Measurements from ENCODE around the gene OLFM4.

DNA sequence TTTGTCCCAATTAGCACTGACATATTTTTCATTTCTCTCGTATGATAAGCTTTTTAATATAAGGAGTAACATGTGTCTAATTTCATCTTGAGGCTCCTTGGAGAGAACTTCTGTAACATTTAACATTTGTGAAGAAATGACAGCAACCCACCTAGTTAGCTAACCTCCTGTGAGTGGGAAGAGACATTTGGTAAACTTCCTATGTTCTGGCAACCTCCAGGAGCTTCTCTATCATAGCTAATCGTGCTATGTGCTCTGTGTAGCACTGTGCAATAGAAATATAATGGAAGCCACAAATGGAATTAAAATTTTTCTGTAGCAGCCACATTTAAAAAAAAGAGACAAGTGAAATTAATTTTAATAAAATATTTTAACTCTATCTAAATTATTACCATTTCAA is 5.4 kb upstream of the OLFM4 start:
- TF ChIP-seq EGR1 (IDR thresholded peaks at IDR 0.05) (no peak), CREB1 (IDR thresholded peaks at IDR 0.05; ENCODE audit: low read depth) (no peak), YY1 (IDR thresholded peaks at IDR 0.05; ENCODE audit: low read depth) (no peak), EP300 (IDR thresholded peaks at IDR 0.05; ENCODE audit: borderline replicate concordance) (no peak), TAF1 (IDR thresholded peaks at IDR 0.05; ENCODE audit: low read depth) (no peak), ZBTB7A (IDR thresholded peaks at IDR 0.05; ENCODE audit: low read depth) (no peak), TCF12 (IDR thresholded peaks at IDR 0.05; ENCODE audit: low read depth) (no peak), RAD21 (IDR thresholded peaks at IDR 0.05; ENCODE audit: low read depth) (no peak), USF1 (IDR thresholded peaks at IDR 0.05) (no peak), NFIC (IDR thresholded peaks at IDR 0.05) (no peak), CEBPB (IDR thresholded peaks at IDR 0.05) (no peak)
- TF ChIP-seq, protein P1, sequence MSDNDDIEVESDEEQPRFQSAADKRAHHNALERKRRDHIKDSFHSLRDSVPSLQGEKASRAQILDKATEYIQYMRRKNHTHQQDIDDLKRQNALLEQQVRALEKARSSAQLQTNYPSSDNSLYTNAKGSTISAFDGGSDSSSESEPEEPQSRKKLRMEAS (IDR thresholded peaks at IDR 0.05): no peak
- TF ChIP-seq, protein P2, sequence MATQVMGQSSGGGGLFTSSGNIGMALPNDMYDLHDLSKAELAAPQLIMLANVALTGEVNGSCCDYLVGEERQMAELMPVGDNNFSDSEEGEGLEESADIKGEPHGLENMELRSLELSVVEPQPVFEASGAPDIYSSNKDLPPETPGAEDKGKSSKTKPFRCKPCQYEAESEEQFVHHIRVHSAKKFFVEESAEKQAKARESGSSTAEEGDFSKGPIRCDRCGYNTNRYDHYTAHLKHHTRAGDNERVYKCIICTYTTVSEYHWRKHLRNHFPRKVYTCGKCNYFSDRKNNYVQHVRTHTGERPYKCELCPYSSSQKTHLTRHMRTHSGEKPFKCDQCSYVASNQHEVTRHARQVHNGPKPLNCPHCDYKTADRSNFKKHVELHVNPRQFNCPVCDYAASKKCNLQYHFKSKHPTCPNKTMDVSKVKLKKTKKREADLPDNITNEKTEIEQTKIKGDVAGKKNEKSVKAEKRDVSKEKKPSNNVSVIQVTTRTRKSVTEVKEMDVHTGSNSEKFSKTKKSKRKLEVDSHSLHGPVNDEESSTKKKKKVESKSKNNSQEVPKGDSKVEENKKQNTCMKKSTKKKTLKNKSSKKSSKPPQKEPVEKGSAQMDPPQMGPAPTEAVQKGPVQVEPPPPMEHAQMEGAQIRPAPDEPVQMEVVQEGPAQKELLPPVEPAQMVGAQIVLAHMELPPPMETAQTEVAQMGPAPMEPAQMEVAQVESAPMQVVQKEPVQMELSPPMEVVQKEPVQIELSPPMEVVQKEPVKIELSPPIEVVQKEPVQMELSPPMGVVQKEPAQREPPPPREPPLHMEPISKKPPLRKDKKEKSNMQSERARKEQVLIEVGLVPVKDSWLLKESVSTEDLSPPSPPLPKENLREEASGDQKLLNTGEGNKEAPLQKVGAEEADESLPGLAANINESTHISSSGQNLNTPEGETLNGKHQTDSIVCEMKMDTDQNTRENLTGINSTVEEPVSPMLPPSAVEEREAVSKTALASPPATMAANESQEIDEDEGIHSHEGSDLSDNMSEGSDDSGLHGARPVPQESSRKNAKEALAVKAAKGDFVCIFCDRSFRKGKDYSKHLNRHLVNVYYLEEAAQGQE (IDR thresholded peaks at IDR 0.05; ENCODE audit: low read depth): no peak

All from Ishikawa (cell line).